RWPE1 (cell line): ENCODE data around the gene NCKAP5.
"Not testable (repeated sequence)": the region's sequence is repeated elsewhere in the genome, so short reads cannot be mapped to it uniquely, and the experiment has no call there.

ENCODE experiments used
- CTCF ChIA-PET: fragments of 350-600 bp; sonication (Branson Sonifier 250); formaldehyde crosslinking; extraction: SDS; loops from one replicate; lab custom pipeline; 2021; lab: Yijun Ruan, JAX
- POLR2A ChIA-PET: fragments of 400-600 bp; formaldehyde crosslinking; extraction: SDS; loops from one replicate; lab custom pipeline; 2020; ENCODE audit warnings: antibody characterized with exemption; ENCODE audit not compliant: low non-redundant PET; lab: Yijun Ruan, JAX
- DNase-seq: peaks from one replicate; pipeline ENCODE4 v3.0.0; 2012; ENCODE audit warnings: low spot score
- H3K27ac ChIP-seq: fragments of 450-650 bp; 2 replicates; pipeline ENCODE4 v1.5.1; 2017
- TF ChIP-seq, protein P1 (sequence below): fragments of 450-650 bp; conservative IDR thresholded peaks from 2 replicates; pipeline ENCODE4 v1.5.1; 2017; ENCODE audit warnings: low read depth, mild to moderate bottlenecking

NCKAP5 gene

DNA sequence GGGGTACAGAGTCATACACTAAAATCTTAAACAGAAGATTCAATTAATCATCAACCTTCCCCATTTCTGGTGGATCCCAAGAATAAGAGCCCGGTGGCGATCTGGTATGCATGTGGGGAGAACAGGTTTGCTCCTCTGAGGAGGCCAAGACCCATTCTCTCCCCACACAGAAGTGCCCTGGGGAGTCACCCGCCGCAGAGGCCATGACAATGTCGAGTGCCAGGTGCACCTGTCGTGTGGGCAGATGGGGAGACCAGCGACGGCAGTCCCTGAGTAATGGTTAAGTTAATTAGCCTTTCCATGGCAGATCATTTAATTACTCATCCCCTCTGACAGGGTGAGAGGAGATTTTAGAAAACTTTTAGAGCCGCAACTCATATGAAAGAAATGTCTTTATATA is 345.0 kb downstream of the NCKAP5 start:
- H3K27ac ChIP-seq = no peak overlapping the region
- DNase-seq = no peak
- ChIA-PET CTCF (no interaction called here), POLR2A (no interaction called here)
- TF ChIP-seq, protein P1, sequence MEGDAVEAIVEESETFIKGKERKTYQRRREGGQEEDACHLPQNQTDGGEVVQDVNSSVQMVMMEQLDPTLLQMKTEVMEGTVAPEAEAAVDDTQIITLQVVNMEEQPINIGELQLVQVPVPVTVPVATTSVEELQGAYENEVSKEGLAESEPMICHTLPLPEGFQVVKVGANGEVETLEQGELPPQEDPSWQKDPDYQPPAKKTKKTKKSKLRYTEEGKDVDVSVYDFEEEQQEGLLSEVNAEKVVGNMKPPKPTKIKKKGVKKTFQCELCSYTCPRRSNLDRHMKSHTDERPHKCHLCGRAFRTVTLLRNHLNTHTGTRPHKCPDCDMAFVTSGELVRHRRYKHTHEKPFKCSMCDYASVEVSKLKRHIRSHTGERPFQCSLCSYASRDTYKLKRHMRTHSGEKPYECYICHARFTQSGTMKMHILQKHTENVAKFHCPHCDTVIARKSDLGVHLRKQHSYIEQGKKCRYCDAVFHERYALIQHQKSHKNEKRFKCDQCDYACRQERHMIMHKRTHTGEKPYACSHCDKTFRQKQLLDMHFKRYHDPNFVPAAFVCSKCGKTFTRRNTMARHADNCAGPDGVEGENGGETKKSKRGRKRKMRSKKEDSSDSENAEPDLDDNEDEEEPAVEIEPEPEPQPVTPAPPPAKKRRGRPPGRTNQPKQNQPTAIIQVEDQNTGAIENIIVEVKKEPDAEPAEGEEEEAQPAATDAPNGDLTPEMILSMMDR = no peak

DNA sequence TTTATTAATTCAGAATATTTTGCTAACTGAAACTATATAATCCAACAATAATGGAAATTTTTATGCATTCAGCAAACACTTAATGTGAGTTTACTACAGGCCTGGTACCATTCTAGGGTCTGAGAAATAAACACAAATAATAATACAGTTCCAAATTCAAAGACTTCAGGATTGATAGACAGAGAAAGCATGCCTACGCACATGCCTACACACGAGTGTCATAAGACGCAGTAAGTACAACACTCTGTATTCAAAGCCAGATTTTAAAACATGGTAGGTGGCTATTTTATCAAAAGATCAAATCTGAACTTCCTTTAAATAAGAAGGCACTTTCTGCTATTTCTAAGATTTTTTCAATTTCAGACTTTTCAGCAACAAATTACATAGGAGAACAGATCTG is 346.9 kb downstream of the NCKAP5 start:
- TF ChIP-seq, protein P1 = no peak
- ChIA-PET CTCF (interaction anchor here (0.5 kb wide), 1 partner anchor 33 kb away, joined by 3 read pairs; no protein-coding TSS in a partner anchor), POLR2A (no interaction called here)
- DNase-seq = no peak
- H3K27ac ChIP-seq = no peak overlapping the region

DNA sequence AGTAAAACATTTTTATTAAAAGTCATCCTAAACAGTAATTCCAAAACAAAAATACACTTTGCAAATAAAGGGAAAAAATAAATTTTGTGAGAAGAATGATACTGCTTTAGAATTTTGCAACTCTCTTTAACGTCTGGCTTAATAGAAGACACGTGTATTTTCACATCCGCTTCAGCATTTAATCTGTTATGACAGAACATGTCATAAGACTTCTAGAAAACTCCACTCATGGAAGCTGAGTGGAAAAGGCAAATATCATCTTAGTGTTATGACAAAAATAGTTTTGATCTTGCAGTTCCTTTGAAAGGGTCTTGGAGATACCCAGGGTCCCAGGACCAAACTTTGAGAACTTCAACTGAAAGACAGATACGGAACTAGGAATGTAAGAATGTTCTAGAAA is 350.1 kb downstream of the NCKAP5 start:
- CTCF ChIA-PET = no interaction called here
- no peak overlapping the region for H3K27ac ChIP-seq
- POLR2A ChIA-PET = no interaction called here
- DNase-seq = no peak
- TF ChIP-seq, protein P1 = no peak

DNA sequence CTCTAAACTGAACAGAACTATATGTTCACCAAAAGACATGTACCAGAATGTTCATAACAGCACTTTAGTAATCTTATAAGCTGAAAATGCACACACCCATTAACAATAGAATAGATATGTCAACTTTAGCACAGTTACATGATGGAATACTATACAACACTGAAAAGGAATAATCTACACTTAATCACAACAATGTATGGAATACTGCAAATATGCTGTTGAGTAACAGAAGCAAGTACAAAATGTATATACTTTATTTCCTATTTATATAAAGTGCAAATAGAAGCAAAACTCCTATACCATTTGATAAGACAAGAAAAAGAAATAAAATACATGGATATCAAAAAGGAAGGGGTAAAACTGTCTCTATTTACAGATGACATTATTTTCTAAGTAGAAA is 352.8 kb downstream of the NCKAP5 start:
- TF ChIP-seq, protein P1 = no peak
- no peak overlapping the region for H3K27ac ChIP-seq
- DNase-seq = no peak
- POLR2A ChIA-PET = no interaction called here
- CTCF ChIA-PET = no interaction called here

DNA sequence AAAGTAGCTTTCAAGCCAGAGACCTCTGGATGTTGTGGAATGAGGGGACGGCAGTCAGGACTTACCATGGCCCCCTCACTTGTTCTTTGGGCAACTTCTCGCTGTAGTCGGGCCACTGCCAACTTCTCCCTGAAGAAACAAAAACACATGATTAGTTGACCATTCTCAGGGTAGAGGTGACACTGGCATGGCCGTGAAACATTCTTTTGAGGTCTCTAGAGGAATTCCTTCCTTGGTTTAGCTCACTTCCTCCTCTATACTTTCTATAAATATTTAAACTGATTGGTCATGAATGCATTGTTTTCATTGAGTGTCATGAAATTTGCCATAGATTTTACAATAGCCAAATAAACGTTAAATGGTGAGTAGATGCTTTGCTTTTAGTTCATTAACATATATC is 354.6 kb downstream of the NCKAP5 start:
- TF ChIP-seq, protein P1 = no peak
- POLR2A ChIA-PET = no interaction called here
- CTCF ChIA-PET = no interaction called here
- no peak overlapping the region for H3K27ac ChIP-seq
- no peak for DNase-seq

DNA sequence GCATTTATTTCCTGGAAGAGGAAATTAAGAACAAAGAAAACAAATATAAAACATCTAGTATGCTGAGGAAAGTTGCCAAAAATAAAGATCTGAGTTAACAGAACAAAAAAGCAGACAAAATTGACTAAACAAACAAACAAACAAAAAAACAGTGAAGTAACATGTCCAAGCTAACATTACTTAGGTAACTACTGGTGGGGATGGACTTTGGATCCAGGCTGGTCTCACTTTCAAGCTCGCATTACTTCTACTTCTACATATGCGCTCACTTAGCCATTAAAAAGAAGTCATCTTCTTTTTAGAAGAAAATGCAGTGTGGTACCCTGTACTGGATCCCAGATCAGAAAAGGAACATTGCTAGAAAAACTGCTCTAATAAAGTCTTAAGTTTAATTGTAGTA is 358.9 kb downstream of the NCKAP5 start:
- CTCF ChIA-PET = interaction anchor here (0.6 to 0.7 kb wide), 2 partner anchors 486 to 636 kb away, joined by 5 to 8 read pairs; no protein-coding TSS in a partner anchor
- DNase-seq = no peak
- H3K27ac ChIP-seq = no peak overlapping the region
- POLR2A ChIA-PET = no interaction called here
- TF ChIP-seq, protein P1 = no peak

DNA sequence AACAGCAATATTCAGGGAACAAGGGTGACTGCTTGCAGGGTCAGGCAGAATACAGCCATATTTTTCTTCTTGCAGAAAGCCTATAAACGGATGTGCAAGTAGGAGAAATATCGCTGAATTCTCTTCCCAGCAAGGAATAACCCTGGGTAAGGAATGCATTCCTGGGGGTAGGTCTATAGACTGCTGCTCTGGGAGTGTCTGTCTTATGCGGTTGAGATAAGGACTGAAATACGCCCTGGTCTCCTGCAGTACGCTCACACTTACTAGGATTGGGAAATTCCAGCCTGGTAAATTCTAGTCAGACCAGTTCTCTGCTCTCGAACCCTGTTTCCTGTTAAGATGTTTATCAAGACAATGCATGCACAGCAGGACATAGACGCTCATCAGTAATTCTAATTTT is 361.6 kb downstream of the NCKAP5 start:
- POLR2A ChIA-PET, CTCF ChIA-PET, H3K27ac ChIP-seq, DNase-seq: not testable (repeated sequence)
